ENCODE results near the gene ACY1. TPM values are rescaled to one million over a fixed set of nuclear protein-coding genes. Genes with fewer than 3 reads are reported as not detected.

ACY1 gene
- total RNA-seq, 1 donor from 2014 or later: 53.1 TPM

DNA sequence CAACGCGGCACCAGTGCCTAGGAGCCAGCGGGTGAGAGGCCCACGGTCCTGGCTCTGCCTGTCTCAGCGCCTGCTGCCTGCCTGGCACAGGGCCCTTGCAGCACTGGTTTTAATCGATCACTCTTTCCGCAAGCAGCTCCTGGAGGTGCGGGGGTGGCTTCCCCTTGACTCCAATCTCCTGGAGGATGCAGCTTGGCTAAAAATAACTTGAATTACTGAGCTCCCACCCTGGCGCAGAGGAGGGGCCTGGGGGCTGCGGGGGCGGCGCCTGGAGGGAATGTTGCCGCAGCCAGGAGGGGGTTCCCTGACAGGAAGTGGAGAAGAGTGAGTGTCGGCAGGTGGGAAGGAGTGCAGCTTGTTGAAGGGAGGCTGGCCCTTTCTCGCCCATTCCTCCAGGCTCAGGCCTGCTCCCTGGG, 22.2 kb downstream of the ACY1 start:
- peak; percentile 77 for DNase-seq (ENCODE audit: low read depth)

DNA sequence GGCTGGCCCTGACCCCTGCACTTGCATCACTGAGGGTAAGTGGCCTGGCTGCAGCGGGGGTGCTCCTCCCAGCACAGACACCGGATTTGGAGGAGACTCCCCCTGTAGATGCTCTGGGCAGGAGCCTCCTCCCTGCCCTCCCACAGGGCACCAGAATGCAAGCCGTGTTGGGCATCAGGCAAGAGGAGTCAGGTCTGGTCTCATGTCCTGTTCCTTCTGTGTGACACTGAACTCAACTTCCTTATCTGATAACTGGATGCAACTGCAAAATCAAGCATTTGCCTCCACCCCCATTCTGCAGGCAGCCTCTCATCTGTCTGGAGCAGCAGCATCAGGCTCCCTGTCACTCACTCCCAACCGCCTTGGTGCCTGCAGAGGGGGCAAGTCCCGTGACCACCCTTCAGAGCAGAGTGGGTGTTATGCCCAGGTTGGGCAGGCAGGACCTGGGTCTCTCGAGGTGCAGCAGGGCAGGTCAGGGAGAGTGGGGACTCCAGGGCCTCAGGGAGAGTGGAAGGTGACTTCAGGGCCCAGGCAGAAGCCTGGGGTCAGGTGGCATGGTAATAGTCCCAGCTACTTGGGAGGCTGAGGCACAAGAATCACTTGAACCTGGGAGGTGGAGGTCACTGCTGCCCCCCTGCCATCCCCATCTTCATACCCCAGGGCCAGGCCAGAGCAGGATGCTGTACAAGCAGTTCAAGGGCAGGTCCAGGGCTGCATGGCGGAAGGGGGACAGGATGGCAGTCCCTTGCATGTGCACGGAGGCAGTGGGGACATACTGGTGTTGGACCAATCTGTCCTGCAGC, 22.9 kb downstream of the ACY1 start:
- DNase-seq (ENCODE audit: low read depth): no peak

DNA sequence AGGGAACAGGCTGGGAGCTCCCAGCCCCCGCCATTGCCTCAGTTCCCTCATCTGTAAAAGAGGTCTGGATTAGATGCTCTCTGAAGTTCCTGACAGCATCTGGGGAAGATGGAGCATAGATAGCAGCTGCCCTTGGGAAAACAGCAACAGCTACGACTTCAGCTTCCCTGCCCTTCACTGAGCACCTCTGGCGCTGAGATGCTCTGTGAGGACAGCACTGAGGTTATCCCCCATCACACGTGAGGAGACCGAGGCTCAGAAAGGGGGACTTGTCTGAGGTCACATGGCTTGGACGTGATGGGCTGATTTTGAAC, 23.4 kb downstream of the ACY1 start:
- no peak for DNase-seq (ENCODE audit: low read depth)

DNA sequence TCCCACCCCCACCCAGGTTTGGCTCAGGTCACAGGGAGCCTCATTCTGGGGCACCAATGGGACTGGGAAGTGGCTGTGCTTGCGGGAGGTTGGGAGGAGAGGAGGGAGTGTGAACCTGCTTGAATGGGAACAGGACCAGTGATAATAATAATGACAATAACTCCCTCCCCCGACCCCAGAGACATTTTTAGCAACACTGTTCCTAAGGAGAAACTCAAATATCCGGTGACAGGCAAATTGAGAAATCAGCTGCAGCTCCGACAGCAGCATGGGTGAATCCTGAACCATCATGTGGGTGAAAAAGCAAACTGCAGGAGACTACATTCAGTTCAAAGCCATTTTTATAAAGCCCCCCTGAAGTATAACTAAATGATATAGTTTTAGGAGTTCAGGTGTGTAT, 24.0 kb downstream of the ACY1 start:
- DNase-seq (ENCODE audit: low read depth): no peak

DNA sequence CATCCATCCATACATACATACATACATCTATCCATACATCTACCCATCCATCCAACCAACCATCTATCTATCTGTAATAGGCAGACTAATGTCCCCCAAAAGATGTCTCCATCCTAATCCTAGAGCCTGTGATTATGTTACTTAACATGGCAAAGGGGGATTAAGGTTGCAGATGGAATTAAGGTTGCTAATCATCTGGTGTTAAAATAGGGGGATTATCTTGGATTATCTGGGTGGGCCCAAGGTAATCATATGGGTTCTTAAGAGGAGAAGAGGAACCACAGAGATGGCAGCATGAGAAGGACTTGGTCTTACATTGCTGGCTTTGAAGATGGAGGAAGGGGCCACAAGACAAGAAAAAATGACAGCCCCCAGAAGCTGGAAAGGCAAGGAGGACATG, 27.1 kb downstream of the ACY1 start:
- no peak for DNase-seq (ENCODE audit: low read depth)

DNA sequence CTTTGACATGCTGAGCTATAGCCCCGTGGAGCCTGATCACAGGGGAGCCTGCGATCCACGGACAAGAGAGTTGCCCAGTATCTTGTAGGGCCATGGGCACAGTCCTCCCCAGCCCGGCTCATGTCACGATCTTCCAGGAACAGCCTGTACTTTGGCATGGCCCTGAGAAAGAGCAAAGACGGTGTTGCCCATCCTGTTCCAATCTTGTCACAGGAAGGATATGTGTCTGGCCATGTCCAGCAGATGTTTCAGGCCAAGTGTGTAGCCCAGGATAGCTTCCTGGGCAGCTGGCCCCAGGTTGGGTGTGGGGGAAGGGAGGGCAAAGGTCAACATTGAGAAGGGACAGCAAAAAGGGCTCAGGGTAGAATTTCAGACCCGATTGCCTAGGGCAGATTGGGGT, 29.4 kb downstream of the ACY1 start:
- no peak for DNase-seq (ENCODE audit: low read depth)

DNA sequence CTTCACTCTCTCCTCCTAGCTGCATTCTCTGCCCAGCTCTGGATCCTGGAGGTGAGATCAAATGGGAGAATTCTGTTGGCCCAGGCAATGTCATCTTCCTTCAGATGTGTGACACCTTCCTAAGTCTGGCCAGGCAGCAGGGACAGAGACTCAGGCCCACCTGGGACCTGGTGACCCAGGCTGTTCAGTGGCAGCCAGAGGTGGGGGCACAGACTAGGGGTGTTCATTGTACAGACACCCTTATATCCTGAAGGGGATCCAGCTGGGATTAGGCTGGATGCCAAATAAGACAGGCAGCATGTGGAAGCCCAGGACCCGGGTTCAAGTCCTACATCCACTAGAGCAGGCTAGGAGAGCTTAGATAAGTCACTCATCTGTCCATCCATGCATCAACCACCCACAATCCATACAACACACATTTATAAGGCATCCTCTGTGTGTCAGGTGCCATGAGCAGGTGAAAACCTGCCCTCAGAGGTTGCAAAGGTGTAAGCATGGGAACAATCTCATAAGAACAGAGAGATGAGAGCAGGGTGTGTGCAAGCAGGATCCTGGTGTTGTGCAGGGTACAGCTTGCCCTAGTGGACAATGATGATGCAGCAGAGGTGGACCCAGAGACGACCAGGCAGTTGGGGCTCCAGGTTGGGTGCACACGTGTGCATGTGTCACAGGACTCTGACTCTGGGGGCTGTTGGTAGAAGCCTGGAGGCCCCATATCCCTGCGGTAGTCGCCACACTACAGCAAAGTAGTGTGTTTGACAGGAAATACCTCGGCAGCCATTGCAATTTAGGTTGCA, 30.7 kb downstream of the ACY1 start:
- no peak for DNase-seq (ENCODE audit: low read depth)

DNA sequence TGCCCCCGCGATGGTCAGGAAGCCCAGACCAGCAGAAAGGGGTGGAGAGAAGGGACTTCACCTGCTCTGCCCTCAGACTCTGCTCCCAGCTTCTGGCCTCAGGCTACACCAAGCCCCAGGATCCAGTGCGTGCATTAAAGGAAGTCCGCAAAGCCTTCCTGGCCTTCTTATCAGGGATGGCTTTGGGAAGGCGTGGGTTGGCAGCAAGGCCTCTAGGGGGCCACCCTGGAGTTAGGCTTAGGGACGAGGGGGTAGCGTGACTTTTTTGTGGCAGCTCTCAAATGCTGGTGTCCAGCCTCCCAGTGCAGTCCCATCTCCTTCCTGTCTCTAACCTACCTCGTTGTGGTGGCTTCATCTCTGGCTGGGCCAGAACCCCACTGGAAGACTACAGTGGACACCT, 31.3 kb downstream of the ACY1 start:
- no peak for DNase-seq (ENCODE audit: low read depth)

DNA sequence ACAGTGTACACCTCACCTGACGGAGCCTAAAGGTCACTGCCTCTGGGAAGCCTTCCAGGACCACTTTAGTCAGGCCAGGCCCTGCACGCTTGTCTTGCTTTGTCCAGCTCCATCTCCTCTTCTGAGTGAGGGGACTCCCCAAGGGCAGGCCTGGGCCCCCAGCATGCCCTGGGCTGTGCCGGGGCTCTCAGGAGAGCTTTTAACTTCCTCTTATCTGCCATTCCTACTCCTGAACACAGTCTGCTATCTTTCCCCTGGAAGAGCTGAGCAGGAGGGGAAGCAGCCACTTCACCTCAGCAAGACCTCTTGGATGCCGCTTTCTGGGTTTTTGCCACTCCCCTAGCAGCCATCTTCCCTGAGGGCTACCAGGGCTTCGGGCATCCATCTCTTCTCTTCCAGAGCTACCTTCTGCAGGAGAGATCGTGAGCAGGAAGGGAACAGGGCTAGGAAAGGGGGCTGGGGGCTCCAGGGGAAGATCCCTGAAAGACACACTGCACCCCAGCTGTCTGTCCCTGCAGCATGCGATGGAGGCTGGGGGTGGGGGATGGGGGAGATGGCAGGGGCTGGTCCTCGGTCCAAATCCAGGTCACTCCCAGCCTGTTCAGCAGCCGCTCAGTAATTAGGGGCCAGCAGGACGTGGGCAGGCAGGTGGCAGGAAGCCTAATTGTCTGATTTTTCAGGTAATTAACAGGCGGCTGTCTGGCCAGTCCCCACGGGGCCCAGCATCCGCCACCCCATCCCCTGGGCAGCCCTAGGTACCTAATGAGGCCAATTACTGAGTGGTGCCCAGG, 32.3 kb downstream of the ACY1 start:
- DNase-seq (ENCODE audit: low read depth): no peak

DNA sequence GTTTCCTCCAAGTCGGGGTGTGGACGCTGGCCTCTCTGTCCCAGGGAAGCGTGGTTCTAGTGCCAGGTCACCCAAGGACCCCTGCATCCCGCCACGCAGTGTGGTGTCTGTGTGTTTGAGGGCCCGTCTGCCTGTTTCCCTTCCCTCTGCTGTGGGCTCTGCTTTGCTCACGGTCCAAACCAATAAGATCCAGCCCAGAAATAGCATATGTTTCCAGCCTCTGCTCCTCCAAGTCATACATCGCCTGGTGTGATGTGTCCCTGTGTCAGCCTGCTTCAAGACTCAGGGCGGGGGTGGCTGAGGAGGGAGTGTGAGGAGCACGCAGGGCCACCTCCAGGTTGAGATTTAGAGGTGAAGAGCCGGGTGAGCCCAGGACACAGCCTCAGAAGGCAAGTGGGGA, 34.3 kb downstream of the ACY1 start:
- no peak for DNase-seq (ENCODE audit: low read depth)

DNA sequence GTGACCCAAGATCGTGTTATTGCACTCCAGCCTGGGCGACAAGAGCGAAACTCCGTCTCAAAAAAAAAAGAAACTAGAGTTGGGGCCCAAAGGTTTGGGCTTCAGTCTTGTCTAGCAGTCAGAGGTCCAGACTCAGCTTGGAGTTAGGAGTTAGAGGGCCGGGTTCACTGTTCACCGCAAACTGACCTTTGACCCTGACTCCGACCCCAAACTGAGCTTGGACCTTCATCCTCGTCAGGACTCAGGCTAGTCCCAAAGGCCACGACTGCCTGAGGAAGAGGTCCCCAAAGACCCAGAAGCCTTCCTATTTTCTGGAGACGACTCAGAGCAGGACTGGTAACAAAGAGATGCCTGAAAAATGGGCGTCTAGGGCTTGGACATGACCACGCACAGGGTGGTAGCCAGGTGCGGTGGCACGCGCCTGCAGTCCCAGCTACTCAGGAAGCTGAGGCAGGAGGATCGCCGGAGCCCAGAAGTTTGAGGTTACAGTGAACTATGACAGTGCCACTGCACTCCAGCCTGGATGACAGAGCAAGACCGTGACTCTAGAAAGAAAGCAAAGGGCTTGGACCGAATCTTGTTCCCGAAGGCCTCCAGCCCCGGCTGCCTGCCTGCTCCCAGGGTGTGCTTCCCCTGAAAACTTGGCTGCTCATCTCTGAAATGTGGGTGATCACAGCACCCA, 35.1 kb downstream of the ACY1 start:
- DNase-seq (ENCODE audit: low read depth): no peak

DNA sequence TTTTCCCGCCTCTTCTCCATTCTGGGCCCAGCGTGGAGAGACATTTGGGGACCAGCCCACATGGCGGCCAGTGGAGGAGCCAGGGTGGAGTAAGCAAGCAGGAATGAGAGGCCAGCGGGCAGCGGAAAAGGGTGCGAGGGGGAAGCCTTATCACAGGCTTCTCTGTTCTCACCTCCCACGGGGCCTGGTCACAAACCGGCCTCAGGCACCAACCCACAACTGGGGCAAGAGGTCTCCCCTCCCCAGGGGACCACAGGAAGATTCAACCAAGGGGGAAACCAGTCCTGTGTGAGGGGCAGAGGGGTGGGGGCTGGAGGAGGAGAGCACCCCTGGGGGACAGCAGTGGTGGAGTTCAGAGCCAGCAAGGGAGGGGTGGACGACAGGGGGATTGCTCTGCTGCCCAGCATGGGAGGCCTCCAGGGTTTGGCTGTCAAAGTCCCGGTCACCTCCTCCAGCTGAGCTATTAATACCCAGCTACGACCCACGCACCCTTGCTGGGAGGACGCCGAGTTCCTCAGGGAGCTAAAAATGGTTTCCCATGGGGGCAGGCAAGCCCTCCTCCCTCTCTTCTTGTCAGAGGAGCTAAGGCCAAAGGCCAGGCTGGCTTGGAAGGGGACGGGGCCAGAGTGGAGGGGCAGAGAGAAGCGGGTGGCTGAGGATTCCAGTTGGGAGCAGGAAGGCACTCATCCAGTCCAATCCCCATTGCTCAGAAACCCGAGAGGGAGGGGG, 36.2 kb downstream of the ACY1 start:
- DNase-seq (ENCODE audit: low read depth): no peak

DNA sequence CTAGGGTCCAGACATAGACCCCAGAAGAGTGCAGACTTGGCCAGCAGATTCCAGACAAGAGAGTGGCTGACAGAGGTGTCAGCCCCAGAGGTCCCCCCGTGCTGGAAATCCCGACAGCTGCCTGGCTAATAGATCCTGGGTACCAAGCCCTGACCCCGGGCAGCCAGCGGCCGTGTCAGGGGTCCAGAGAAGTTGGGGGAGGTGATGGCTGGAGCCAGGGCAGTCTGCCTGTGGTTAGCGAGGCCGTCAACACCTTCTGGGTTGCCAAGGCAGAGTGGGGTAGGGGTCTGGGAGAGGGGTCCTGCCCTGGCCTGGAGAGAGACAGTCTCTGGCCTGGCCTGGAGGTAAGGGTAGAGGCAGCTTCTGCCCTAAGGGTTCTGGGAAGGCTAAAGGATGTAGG, 37.5 kb downstream of the ACY1 start:
- DNase-seq (ENCODE audit: low read depth): no peak

DNA sequence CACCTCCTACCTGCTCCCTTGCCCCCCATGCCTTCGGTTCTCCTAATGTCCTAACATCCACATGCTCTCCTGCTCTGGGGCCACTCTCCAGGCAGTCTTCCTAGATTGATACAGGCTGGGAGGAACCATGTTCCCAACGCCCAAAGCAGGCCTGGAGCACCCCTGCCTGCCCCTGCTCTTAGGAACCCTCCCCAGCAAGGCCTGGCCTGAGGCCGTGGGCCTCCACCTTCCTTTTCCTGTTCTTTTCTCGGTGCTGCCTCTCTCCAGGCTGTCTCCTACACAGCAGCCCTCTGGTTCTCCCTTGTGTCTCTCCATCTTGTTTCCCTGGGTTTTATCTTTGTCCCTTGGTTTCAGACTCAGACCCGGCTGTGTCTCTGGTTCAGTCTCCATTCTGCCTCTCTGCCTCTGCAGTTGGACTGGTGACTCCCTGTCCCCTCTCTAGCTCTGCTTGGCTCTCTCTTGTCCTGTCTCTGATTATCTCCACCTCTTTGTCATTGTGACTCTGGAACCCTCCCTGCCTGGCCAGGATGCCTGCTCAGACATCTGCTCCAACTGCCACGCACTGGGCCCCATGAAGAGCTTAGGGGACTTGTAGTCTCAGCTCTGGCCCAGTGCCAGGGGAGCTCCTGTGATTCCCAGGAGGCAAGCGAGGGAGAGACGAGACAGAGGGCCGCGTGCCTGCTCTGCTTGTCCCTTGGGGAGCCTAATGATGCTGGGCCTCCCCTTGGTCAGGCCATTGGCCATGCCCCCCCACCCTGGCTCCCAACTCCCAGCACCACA, 38.3 kb downstream of the ACY1 start:
- no peak for DNase-seq (ENCODE audit: low read depth)

DNA sequence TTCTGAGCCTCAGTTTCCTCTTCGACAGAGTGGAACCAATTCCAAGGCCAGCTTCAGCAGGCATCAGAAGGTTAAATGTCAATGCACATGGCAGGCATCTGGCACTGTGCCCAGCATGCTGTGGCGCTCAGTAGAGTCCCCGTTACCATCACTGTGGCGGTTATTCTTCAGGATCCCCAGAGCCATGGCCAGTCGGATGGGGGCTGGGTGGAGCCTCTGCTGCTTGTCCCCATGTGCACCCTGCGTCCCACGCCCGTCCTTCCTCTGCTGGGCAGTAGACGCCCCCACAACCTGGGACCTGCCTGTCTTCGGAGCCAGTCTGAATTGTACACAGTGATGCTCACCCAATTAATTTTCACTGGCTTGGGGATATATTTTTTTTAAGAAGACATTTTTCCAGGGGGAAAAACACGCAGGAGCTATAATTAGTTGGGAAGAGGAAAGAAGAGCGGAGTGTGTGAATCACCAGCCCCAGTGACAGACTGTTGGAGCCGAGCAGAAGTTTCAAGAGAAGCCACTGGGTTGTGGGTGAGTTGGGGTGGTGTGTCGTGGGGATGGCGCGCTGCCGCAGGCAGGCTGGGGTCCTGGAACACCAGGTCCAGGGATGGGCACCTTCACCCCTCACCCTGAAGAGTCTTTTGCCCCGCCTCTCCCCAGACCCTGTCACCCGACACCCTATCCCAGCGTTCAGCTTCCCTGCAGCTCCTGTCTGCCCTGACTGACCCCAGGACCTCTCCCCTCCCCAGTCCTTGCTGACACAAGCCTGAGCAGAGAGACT, 39.2 kb downstream of the ACY1 start:
- no peak for DNase-seq (ENCODE audit: low read depth)

DNA sequence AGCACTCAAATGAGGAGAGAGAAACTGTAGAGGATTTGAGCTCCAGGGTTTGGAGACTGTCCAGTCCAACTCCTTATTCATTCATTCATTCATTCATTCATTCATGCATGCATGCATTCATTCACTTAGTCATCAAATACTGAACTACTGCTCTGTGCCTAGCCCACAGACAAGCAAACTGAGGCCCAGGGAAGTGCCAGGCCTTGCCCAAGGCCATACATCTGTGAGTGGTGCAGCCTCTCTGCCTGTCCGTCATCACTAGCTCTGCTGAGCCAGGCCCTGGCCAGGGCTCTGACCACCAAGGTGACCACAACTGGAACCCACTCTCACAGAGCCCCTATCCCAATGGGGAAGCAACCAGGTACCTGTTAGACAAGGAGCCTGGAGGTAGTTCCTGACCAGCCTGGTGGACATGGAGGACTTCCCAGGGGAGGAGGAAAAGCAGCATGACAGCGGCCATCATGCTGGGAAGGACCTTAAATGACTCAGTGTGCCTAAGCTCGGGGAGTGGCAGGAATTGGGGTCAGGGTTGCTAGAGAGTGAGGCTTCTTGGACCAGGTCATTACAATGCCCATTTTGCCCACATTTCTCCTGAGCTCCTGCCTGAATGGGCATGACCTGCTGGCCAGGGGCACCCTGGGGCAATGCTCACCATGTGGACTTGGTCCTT, 39.9 kb downstream of the ACY1 start:
- no peak for DNase-seq (ENCODE audit: low read depth)

DNA sequence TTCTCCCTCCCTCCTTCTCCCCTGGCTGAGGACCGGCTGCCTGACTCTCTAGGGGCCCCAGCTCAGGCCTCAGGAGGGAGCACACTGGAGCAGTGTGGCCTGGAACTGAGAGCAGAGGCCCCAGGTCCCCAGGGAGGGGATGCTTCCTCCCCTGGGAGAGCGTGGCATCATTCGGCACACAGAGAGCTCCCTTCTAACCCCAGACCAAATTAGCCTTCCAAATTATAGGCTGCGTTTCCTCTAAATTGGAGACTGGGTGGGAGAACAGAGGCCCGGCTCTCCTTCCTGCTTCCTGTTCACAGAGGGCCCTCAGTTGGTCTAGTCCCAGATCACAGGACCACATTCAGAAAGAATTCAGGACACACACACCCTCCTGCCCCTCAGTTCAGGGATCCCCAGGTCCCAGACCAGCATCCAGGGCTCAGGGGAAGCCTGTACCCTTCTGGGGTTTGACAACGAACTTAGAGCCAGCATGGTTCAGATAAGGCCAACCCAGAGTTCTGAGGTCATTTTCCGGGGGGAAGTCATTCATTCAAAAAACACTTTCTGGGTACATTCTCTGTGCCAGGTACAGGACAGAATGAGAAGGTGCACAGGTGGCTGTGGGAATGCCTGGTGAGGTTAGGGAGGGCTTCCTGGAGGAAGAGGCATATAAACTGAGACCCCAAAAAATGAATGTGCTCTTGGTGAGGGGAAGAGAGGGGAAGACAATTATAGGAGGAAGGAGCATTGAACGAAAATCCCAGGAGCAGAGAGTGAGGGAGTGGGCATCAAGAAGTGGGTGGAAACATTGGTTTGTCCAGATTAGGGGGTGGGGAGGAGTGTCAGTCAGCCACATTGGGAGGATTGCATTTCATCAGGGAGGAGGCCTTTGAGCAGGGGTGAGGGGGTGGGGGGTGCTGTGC, 40.8 kb downstream of the ACY1 start:
- no peak for DNase-seq (ENCODE audit: low read depth)

DNA sequence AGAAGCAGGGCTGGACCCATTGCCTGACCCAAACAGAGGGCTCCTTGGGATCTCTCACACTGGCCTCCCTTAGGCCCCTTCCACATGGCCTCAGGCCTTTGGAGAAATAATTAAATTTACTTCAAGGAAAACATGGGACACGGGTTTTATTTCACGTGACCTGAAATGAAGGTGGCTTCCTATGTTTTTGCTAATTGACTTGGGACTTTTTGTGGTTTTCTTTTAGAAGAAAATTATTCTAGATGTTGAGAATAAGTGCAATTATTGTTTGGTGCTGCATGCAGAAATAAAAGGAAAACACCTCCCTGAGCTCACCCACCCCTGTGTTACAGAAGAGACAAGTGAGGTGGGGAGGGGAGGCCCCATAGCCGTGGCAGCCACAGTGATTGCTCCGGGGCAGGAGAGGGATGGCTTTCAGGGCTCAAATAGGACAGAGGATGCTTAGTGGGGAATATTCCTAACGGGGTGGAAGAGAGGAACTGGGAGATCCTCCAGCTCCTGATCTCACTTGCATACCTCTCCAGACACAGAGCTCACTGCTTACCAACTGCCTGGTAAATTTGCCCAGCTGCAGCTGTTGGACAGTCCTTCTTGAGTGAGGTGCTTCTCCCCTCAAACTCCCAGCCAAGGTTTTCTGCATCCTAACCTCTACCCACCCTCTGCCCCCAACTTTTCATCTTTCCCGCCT, 41.6 kb downstream of the ACY1 start:
- no peak for DNase-seq (ENCODE audit: low read depth)

All from renal cortical epithelial cell (primary cell).